Pancreas (tissue), 10 donors: ENCODE measurements around the gene PDGFA. TPM values are rescaled to one million over a fixed set of nuclear protein-coding genes. Genes with fewer than 3 reads are reported as not detected.

Experiments
- ATAC-seq, 4 donors: fragments of 200-7000 bp; cut with Tn5 transposase; one replicate each; pipeline versions ENCODE4 v1.8.0 to v1.9.1; 2020; ENCODE audit warnings: mild to moderate bottlenecking in 4 of 4, moderate library complexity in 4 of 4
- DNase-seq, 6 donors: peaks; one replicate each; pipeline ENCODE4 v3.0.0-alpha.2; 2020
- FAIRE-seq: peaks from 2 replicates; lab custom pipeline; 2012; peaks lifted over from hg19 to GRCh38; lab: Jason Lieb, UNC
- H3K27ac ChIP-seq, 4 donors: fragments of 200-600 bp; sonication (generic); 1 replicate in 3 of 4; 2 replicates in 1 of 4; pipeline versions ENCODE4 v1.5.0 to v1.8.0; 2020
- H3K27me3 ChIP-seq, 4 donors: fragments of 200-600 bp; one replicate each; pipeline ENCODE4 v1.8.0; 2021
- H3K36me3 ChIP-seq, 3 donors: fragments of 200-600 bp; sonication (generic) in 1 of 3; one replicate each; pipeline versions ENCODE4 v1.5.0 to v1.8.0; 2020 to 2021
- H3K4me1 ChIP-seq, 3 donors: fragments of 200-600 bp; one replicate each; pipeline ENCODE4 v1.8.0; 2021
- H3K4me3 ChIP-seq, 4 donors: fragments of 200-600 bp; sonication (generic) in 2 of 4; one replicate each; pipeline versions ENCODE4 v1.5.0 to v1.8.0; 2020 to 2021
- H3K9me3 ChIP-seq, 4 donors: fragments of 200-600 bp; one replicate each; pipeline ENCODE4 v1.8.0; 2021
- CTCF ChIP-seq, 4 donors: fragments of 200-600 bp; sonication (generic) in 3 of 4; IDR thresholded peaks; one replicate each; pipeline versions ENCODE4 v1.5.0 to v1.8.0; 2021; ENCODE audit warnings: antibody characterized with exemption in 4 of 4
- WGBS, 2 donors: extraction: QIAGEN DNeasy Blood & Tissue Kit; methylation state at CpG; one replicate each; pipeline ENCODE4 v1.1.7; 2013; 5-methylcytosine and 5-hydroxymethylcytosine counted together
- intact Hi-C, 3 donors: fragments of 100-400 bp; cut with DNase I; formaldehyde crosslinking; loops; one replicate each; pipeline versions ENCODE4 v1.11.1 to v1.14.2; 2022
- polyA plus RNA-seq, 2 donors: library from polyadenylated mRNA; stranded (reverse); fragments of 200-250 nt; gene quantifications; one replicate each; pipeline ENCODE4 v1.2.3, GENCODE V29; 2013
- total RNA-seq, 6 donors: library from RNA; stranded (reverse); fragmentation: NEBNext Ultra II Directional in 4 of 6; extraction: Animal tissue kit (Norgen Biotek cat#: 25700) in 4 of 6; gene quantifications; one replicate each; pipeline versions ENCODE4 v1.2.1 to v1.2.4, GENCODE V29; 2021 to 2023
- donor health status: healthy with polysubstance abuse.
- donor health status: DM: no; HTN: no; CAD: no; lungs with moderate emphysema.
- donor health status: DM: no; HTN: no; CAD: no.
- donor health status: control.
- donor health status: control.
- donor health status: Bipolar disorder and iron deficiency.
- donor health status: DM: yes; HTN: yes; CAD: no.
- donor health status: DM: no; HTN: no; CAD: no.
- donor health status: DM: no; HTN: no; CAD: no.
- donor health status: DM: yes; HTN: yes; CAD: no.

The PDGFA gene
- total and polyA plus RNA-seq, 8 donors: 53.3 to 175 (median 65.6) TPM

GRCh38 chr7:481219-481930 is 38.3 kb downstream of the PDGFA start:
- no peaks in the 10 kb centered on the region for H3K36me3 ChIP-seq
- H3K27me3 ChIP-seq: no peaks in the 10 kb centered on the region
- no peak for TF ChIP-seq CTCF (IDR thresholded peaks at IDR 0.05)
- no peak overlapping the region for H3K4me3 ChIP-seq
- FAIRE-seq: no peak
- peak in 4 of 6 donors; percentile 1 to 51 (median 14) for DNase-seq
- 88% methylated on average over 13 to 15 of the region's 15 CpGs for WGBS, 2 donors
- ATAC-seq: no peak
- intact Hi-C loops: no loop called here
- H3K4me1 ChIP-seq: peaks cover 0 to 4% (median 4%) of the 10 kb centered on the region in 3 donors
- H3K27ac ChIP-seq: no peak overlapping the region
- H3K9me3 ChIP-seq: no peaks in the 10 kb centered on the region

GRCh38 chr7:480531-481218 is 39.0 kb downstream of the PDGFA start:
- Histone ChIP-seq H3K4me3 (no peak overlapping the region), H3K36me3 (no peaks in the 10 kb centered on the region), H3K27me3 (no peaks in the 10 kb centered on the region), H3K27ac (no peak overlapping the region), H3K9me3 (no peaks in the 10 kb centered on the region), H3K4me1 (peaks cover 0 to 4% (median 4%) of the 10 kb centered on the region in 3 donors)
- 35 to 42% methylated on average over 14 of the region's 14 CpGs for WGBS, 2 donors
- ATAC-seq (peak; percentile 43 to 78 (median 62)), FAIRE-seq (no peak), DNase-seq (peak in 3 of 6 donors; percentile 75 to 88 (median 83))
- TF ChIP-seq CTCF (IDR thresholded peaks at IDR 0.05): no peak
- intact Hi-C loops: no loop called here

DNA sequence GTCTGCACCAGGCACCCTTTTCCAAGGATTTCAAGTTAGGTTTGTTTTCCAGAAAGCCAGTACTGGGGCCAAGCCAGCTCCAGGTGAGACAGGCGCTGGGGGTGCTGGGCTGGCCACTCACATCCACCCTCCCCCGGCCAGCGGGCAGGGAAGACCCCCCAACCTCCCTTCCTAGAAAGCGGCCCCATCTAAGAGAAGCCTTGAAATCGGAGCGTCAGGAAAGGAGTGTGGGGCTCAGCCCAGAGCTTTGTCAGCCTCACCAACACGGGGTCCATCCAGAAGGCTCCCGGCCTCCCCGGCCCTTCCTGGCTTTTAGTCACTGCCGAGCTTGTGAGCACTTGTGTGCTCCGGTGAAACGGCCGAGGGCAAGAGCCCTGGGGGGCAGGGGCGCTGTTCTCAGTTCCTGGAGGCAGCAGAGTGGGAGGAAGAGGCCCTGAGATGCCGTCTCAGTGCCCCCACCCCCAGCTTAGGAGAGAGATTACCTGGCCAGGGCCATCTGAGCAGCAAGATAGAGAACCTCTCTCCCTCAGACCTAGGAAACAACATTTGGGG is 39.6 kb downstream of the PDGFA start:
- ATAC-seq (peak in 1 of 4 donors; percentile 7), DNase-seq (peak in 3 of 6 donors; percentile 20 to 52 (median 51)), FAIRE-seq (no peak)
- Histone ChIP-seq H3K4me3 (no peak overlapping the region), H3K36me3 (no peaks in the 10 kb centered on the region), H3K9me3 (no peaks in the 10 kb centered on the region), H3K4me1 (peaks cover 0 to 4% (median 4%) of the 10 kb centered on the region in 3 donors), H3K27ac (no peak overlapping the region), H3K27me3 (no peaks in the 10 kb centered on the region)
- 81 to 86% methylated on average over 15 of the region's 15 CpGs for WGBS, 2 donors
- TF ChIP-seq CTCF (IDR thresholded peaks at IDR 0.05): no peak
- intact Hi-C loops: no loop called here

- FAIRE-seq (no peak), DNase-seq (peak in 3 of 6 donors; percentile 13 to 38 (median 35)), ATAC-seq (no peak)
- Histone ChIP-seq H3K27me3 (no peaks in the 10 kb centered on the region), H3K27ac (no peak overlapping the region), H3K4me3 (no peak overlapping the region), H3K9me3 (no peaks in the 10 kb centered on the region), H3K36me3 (no peaks in the 10 kb centered on the region), H3K4me1 (peaks cover 0 to 4% (median 4%) of the 10 kb centered on the region in 3 donors)
- WGBS, 2 donors: 88% methylated on average over 20 of the region's 20 CpGs
- TF ChIP-seq CTCF (IDR thresholded peaks at IDR 0.05): no peak
- intact Hi-C loops: no loop called here
These were observed 40.3 kb downstream of the PDGFA start for GRCh38 chr7:479115-479947.
